Activated naive CD4-positive, alpha-beta T cell (primary cell): ENCODE results near the gene TSPAN1.
A peak's percentile ranks its signal among the peaks of the same experiment; 100 is the strongest.

Experiments
- DNase-seq, 4 experiments: peaks; one replicate each; lab custom pipeline; 2025; lab: John Stamatoyannopoulos, UW

The TSPAN1 gene

GRCh38 chr1:46187106-46187869 lies 12.4 kb downstream of the TSPAN1 start:
- no peak for DNase-seq

GRCh38 chr1:46188295-46189030 lies 13.6 kb downstream of the TSPAN1 start:
- no peak for DNase-seq

GRCh38 chr1:46190539-46190938 lies 15.7 kb downstream of the TSPAN1 start:
- DNase-seq = no peak

GRCh38 chr1:46191033-46191701 lies 16.3 kb downstream of the TSPAN1 start:
- no peak for DNase-seq

- DNase-seq = no peak
Measured at GRCh38 chr1:46192171-46192570, 17.3 kb downstream of the TSPAN1 start.

GRCh38 chr1:46193285-46193684 lies 18.4 kb downstream of the TSPAN1 start:
- DNase-seq = no peak

GRCh38 chr1:46193984-46194570 lies 19.2 kb downstream of the TSPAN1 start:
- no peak for DNase-seq

GRCh38 chr1:46194641-46195193 lies 19.8 kb downstream of the TSPAN1 start:
- DNase-seq = no peak

GRCh38 chr1:46196609-46197008 lies 21.7 kb downstream of the TSPAN1 start:
- no peak for DNase-seq

GRCh38 chr1:46197560-46197963 lies 22.7 kb downstream of the TSPAN1 start:
- DNase-seq = no peak

- peak; percentile 33 to 75 (median 48) for DNase-seq
Measured at GRCh38 chr1:46197964-46198811, 23.3 kb downstream of the TSPAN1 start, which contains the start of gene POMGNT1. POMGNT1 (minus strand) TSS chr1:46198434; CDS start chr1:46197821, 613 bp downstream.

GRCh38 chr1:46199233-46199749 lies 24.4 kb downstream of the TSPAN1 start:
- no peak for DNase-seq

- DNase-seq = no peak
Measured at GRCh38 chr1:46203738-46204405, 29.0 kb downstream of the TSPAN1 start.

- no peak for DNase-seq
Measured at GRCh38 chr1:46204406-46204742, 29.5 kb downstream of the TSPAN1 start.

- DNase-seq = no peak
Measured at GRCh38 chr1:46205141-46205540, 30.3 kb downstream of the TSPAN1 start.

- DNase-seq = no peak
Measured at GRCh38 chr1:46205791-46206190, 30.9 kb downstream of the TSPAN1 start.

GRCh38 chr1:46206399-46206798 lies 31.5 kb downstream of the TSPAN1 start:
- DNase-seq = no peak

GRCh38 chr1:46210561-46210960 lies 35.7 kb downstream of the TSPAN1 start:
- DNase-seq = no peak

- DNase-seq = no peak
Measured at GRCh38 chr1:46211051-46211450, 36.2 kb downstream of the TSPAN1 start.

- DNase-seq = no peak
Measured at GRCh38 chr1:46215504-46215903, 40.6 kb downstream of the TSPAN1 start.
